GM23338 (cell line): ENCODE results near the gene SNRNP27.

ENCODE experiments used
- CREB1 ChIP-seq: fragments of 250-450 bp; sonication (Bioruptor Pico); IDR thresholded peaks from 2 replicates; pipeline ENCODE4 v1.5.0; 2020; ENCODE audit warnings: low read depth, mild to moderate bottlenecking, moderate library complexity
- CTCF ChIP-seq, 2 experiments: fragments of 200-600 bp in 1 of 2; sonication (generic) in 1 of 2; conservative IDR thresholded peaks; 2 replicates each; pipeline versions ENCODE4 v1.5.1 to v1.6.1; 2016 to 2017; ENCODE audit warnings: antibody characterized with exemption in 2 of 2, low read depth in 2 of 2, mild to moderate bottlenecking in 2 of 2, moderate library complexity in 1 of 2
- ETS1 ChIP-seq: IDR thresholded peaks from 2 replicates; pipeline ENCODE4 v1.6.1; 2016; ENCODE audit warnings: antibody characterized with exemption
- EZH2 ChIP-seq: fragments of 200-600 bp; sonication (generic); IDR thresholded peaks from one replicate; pipeline ENCODE4 v1.8.0; 2017; ENCODE audit warnings: antibody characterized with exemption, mild to moderate bottlenecking, low read depth; ENCODE audit not compliant: unreplicated experiment
- EZH2phosphoT487 ChIP-seq: fragments of 200-600 bp; sonication (generic); IDR thresholded peaks from one replicate; pipeline ENCODE4 v1.8.1; 2018; ENCODE audit warnings: antibody characterized with exemption; ENCODE audit not compliant: unreplicated experiment
- JUNB ChIP-seq: IDR thresholded peaks from one replicate; pipeline ENCODE4 v1.6.1; 2016; ENCODE audit warnings: antibody characterized with exemption; ENCODE audit not compliant: unreplicated experiment
- POLR2AphosphoS5 ChIP-seq: IDR thresholded peaks from 2 replicates; pipeline ENCODE4 v1.6.1; 2016; ENCODE audit warnings: antibody characterized with exemption, low read depth
- REST ChIP-seq: IDR thresholded peaks from one replicate; pipeline ENCODE4 v1.6.1; 2018; ENCODE audit warnings: antibody characterized with exemption; ENCODE audit not compliant: unreplicated experiment
- STAT1 ChIP-seq: IDR thresholded peaks from one replicate; pipeline ENCODE4 v1.6.1; 2016; ENCODE audit warnings: antibody characterized with exemption; ENCODE audit not compliant: unreplicated experiment
- ZNF114 ChIP-seq: fragments of 250-450 bp; sonication (Bioruptor Pico); IDR thresholded peaks from 2 replicates; pipeline ENCODE4 v1.5.0; 2020; ENCODE audit warnings: mild to moderate bottlenecking, moderate library complexity

- TF ChIP-seq EZH2 (no peak), CTCF (conservative IDR thresholded peaks at IDR 0.05; ENCODE audit: low read depth in 2 of 2) (no peak), EZH2phosphoT487 (no peak), JUNB (no peak), POLR2AphosphoS5 (no peak), ZNF114 (CRISPR knock-in tag) (no peak), CREB1 (no peak), REST (no peak), ETS1 (no peak), STAT1 (no peak)
These were observed 55.3 kb downstream of the SNRNP27 start for GRCh38 chr2:69948963-69949645.
